HG02798 (cell line): ENCODE measurements around the gene RAD51D.
A peak's percentile ranks its signal among the peaks of the same experiment; 100 is the strongest.
"Not testable (repeated sequence)": the region's sequence is repeated elsewhere in the genome, so short reads cannot be mapped to it uniquely, and the experiment has no call there.

Experiments used
- ATAC-seq: cut with Tn5 transposase; IDR thresholded peaks from one replicate; pipeline ENCODE4 v1.9.1; 2021; ENCODE audit warnings: mild to moderate bottlenecking; ENCODE audit not compliant: unreplicated experiment, poor library complexity

The RAD51D gene

DNA sequence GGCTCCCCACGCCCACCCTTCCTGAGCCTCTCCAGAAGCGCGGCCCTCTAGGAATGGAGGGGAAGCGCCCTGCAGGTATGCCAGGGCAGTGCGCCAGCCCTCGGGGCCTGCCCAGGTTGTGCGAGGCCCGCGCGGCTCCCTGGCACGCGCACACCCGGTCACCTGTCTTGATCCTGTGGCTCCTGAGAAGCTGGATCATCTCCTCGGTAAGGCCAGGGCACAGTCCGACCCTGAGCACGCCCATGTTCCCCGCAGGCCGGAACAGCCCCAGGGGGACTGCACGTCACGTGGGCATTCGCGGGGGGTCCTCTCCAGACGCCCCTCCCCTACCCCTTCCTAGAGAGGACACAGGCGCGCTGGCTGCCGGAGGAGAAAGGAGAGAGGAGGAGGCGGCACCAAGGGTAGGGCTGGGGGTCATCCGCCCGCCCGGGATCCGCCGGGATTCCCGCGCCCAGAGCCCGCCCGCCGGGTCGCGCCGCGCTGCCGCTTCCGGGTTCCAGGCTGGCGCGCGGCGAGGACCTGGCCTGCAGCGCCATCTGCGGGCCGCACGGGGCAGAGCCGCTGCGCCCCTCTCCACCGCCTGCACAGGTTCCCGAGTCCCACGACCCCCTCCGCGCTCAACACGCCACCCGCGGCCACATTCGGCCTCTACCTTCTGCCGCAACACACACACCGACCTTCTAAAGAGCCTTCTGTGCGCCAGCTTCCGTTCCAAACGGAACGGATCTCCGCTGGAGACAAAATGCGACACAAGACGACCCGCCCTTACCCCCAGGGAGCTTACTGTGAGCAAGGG lies at the start of gene RAD51D:
Gene RAD51D, minus strand, starts transcription at position 491 of the 796 bp plus-strand sequence. Its CDS starts 247 bp downstream, at position 244.
- ATAC-seq = peak; percentile 86

DNA sequence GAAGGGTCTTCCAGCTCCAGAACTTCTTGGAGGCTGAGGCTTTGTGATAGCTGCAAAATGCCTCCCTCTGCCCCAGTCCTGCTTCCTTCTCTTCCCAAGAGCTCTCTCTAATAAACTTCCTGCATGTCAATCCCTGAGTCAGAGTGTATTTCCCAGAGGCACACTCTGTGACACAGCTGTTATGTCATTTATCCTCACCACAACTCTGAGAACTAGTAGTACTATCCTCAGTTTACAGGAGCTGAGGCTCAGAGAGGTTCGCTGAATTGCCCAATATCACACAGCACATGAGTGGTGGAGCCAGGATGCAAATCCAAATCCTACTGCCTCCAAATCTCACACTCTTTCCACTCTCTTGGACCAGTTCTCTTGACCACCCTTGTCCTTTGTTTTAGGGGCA lies 48.0 kb upstream of the RAD51D start:
- ATAC-seq = no peak

- no peak for ATAC-seq
Observed at GRCh38 chr17:35167046-35167445, 47.4 kb upstream of the RAD51D start.

DNA sequence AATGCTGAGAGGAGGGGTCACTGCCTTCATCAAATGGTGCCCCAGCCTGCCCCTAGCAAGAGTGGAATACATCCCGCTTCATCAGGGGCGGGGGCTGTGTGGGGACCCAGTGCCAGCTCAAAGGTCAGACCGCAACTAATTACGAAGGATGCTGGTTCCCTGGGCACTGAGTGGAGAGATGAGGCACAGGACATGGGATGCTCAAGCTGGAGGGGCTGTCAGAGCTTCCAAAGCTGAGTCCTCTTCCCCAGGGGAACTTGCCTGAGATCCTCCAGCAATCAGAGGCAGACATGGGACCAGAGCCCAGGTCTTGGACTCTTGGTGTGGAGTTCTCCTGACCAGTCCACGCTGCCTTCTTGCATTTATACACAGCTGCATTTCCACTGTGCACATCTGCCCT lies 46.9 kb upstream of the RAD51D start:
- no peak for ATAC-seq

DNA sequence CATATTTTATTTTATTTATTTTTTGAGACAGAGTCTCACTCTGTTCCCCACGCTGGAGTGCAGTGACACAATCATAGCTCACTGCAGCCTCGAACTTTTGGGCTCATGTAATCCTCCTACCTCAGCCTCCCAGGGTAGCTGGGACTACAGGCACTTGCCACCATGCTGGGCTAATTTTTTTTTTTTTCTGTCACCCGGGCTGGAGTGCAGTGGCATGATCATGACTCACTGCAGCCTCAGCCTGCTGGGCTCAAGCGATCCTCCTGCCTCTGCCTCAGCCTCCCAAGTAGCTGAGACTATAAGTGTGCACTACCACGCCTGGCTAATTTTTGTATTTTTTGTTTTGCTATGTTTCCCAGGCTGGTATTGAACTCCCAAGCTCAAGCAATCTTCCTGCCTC lies 45.1 kb upstream of the RAD51D start:
- ATAC-seq = no peak

DNA sequence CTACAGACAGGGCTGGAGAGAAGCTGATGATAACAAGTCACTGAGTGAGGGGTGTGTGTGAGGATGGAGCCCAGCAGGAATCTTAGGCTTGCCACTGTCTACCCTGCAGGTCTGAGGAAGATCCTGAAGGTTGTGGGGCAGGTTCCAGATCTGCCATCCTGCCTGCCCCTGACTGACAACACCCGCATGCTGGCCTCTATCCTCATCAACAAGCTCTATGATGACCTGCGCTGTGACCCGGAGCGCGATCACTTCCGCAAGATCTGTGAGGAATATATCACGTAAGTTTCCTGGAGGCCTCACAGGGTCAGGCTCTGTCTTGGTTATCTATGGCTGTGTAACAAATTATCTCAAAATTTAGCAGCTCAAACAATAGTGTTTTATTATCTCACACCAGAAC lies 44.2 kb upstream of the RAD51D start:
- no peak for ATAC-seq

- ATAC-seq = no peak
Observed at GRCh38 chr17:35162755-35163154, 43.1 kb upstream of the RAD51D start.

DNA sequence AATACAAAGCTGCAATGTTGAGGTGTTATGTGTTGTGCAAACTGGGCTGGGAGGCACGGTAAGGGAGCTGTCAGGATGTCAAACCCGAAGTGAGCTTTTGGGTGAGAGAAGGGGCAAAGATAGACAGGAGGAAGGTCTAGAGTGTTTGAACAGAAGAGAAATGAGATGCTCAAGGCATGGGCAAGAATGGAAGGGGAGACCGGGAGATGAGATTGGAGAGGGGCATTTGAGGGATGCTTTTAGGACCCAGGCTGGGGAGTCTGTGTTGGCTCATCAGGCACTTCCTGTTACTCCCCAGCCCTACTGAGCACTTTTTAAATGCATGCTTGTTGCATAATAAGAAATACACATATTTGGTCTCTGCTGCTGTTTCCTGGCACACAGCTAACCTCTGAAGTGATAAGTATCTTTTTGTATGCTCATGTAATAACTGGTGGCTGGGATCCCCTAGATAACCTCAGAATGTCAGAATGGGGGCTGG lies 41.7 kb upstream of the RAD51D start:
- ATAC-seq = no peak

- ATAC-seq = no peak
Observed at GRCh38 chr17:35160354-35161201, 40.9 kb upstream of the RAD51D start.

- no peak for ATAC-seq
Observed at GRCh38 chr17:35159940-35160339, 40.3 kb upstream of the RAD51D start.

- no peak for ATAC-seq
Observed at GRCh38 chr17:35155246-35155645, 35.6 kb upstream of the RAD51D start.

GRCh38 chr17:35154196-35155165 lies 34.8 kb upstream of the RAD51D start:
- ATAC-seq = no peak

DNA sequence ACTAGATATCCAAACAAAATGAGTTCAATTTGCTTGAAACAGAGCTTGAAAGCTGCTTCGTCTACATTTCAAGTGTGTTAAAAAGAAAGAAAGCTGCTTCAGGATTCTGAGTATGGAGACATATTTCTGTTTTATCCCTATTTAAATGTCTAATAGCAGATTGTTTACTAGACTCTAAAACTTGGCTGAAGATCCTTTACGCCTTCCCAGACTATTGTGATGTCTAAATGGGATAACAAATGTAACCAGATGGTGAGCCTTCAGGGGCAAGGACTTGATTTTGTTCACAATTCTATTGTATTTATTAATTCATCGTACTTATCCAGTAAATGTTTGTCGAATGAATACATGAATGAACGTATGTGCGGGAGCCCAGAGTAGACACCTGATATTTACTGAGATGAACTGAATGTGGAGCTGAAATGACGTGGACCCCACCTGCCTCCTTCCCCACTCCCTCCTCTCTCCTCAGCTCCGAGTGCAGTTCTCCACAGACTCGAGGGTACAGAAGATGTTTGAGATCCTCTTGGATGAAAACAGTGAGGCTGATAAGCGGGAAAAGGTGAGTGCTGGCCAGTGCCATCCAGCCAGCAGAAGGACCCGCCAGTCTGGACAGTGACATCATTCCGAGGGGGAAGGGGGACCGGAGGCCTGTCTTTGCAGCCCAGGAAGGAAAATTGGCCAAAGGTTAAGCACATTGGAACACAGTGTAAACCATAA lies 32.9 kb upstream of the RAD51D start:
- ATAC-seq = no peak

GRCh38 chr17:35151080-35151479 lies 31.4 kb upstream of the RAD51D start:
- not testable (repeated sequence) for ATAC-seq

- ATAC-seq = no peak
Observed at GRCh38 chr17:35149941-35150340, 30.3 kb upstream of the RAD51D start.

DNA sequence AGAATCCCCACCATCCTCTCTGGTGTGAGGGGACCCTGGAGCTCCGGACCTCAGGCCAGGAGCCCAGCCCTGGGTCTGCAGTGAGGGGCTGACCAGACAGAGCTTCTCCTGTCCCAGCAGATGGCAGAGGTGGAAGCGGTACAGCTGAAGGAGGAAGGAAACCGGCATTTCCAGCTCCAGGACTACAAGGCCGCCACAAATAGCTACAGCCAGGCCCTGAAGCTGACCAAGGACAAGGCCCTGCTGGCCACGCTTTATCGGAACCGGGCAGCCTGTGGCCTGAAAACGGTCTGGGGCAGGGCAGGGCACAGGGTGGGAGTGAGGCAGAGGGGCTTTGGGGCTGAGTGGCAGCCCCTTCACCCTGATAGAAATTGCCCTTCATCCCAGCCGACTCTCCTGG lies 28.5 kb upstream of the RAD51D start:
- no peak for ATAC-seq

GRCh38 chr17:35147375-35147905 lies 27.8 kb upstream of the RAD51D start, which contains the start of gene UNC45B:
TSS of gene UNC45B (plus strand) at chr17:35147817. CDS start at chr17:35148264, 447 bp downstream.
- ATAC-seq = no peak

- no peak for ATAC-seq
Observed at GRCh38 chr17:35146214-35146833, 26.7 kb upstream of the RAD51D start.

DNA sequence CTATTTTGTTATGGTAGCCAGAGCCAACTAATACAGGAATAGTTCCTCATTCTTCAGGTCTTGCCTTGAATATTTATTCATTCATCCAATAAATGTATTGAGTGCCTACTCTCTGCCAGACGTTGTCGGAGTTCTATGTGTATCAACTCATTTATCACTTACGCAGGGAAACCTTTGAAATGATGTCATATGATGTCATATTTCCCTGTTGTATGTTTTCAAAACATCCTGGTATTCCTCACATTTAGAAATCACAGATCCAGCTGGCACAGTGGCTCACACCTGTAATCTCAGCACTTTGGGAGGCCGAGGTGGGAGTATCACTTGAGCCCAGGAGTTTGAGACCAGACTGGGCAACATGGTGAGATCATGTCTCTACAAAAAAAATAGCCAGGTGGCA lies 25.2 kb upstream of the RAD51D start:
- ATAC-seq = no peak
